Colonic mucosa (tissue), 4 donors: Measurements from ENCODE around the gene SMYD1. TPM values are rescaled to one million over a fixed set of nuclear protein-coding genes. Genes with fewer than 3 reads are reported as not detected.

Experiments used
- DNase-seq: peaks from one replicate; pipeline ENCODE4 v3.0.0-alpha.2; 2020
- H3K27ac ChIP-seq: fragments of 200-600 bp; one replicate; pipeline ENCODE4 v1.8.0; 2021
- H3K27me3 ChIP-seq: fragments of 200-600 bp; one replicate; pipeline ENCODE4 v1.8.0; 2021
- H3K36me3 ChIP-seq: fragments of 200-600 bp; one replicate; pipeline ENCODE4 v1.8.0; 2021
- H3K4me1 ChIP-seq: fragments of 200-600 bp; one replicate; pipeline ENCODE4 v1.8.0; 2021; ENCODE audit warnings: mild to moderate bottlenecking
- H3K4me3 ChIP-seq: fragments of 200-600 bp; one replicate; pipeline ENCODE4 v1.8.0; 2021
- H3K9ac ChIP-seq, 2 donors: one replicate each; pipeline ENCODE4 v1.7.0; 2013; ENCODE audit warnings: control low read depth in 2 of 2, low read depth in 2 of 2, low read length in 2 of 2
- H3K9me3 ChIP-seq: fragments of 200-600 bp; one replicate; pipeline ENCODE4 v1.8.0; 2021
- intact Hi-C: fragments of 100-400 bp; cut with DNase I; formaldehyde crosslinking; loops from one replicate; pipeline ENCODE4 v1.14.1; 2022
- total RNA-seq, 2 donors: library from RNA; stranded (reverse); fragmentation: NEBNext Ultra II Directional in 1 of 2; extraction: Animal tissue kit (Norgen Biotek cat#: 25700) in 1 of 2; gene quantifications; one replicate each; pipeline ENCODE4 v1.2.1, GENCODE V29; 2021
- TF ChIP-seq, protein P1 (sequence below): fragments of 200-600 bp; IDR thresholded peaks from one replicate; pipeline ENCODE4 v1.8.0; 2022; ENCODE audit warnings: antibody characterized with exemption, mild to moderate bottlenecking
- donor health status: healthy.
- donor health status: DM: no; HTN: no; CAD: no.
- donor health status: DM: no; HTN: no; CAD: no.

SMYD1 gene
- total RNA-seq, 2 donors from 2014 or later, result 1.9 TPM; not detected in 1

DNA sequence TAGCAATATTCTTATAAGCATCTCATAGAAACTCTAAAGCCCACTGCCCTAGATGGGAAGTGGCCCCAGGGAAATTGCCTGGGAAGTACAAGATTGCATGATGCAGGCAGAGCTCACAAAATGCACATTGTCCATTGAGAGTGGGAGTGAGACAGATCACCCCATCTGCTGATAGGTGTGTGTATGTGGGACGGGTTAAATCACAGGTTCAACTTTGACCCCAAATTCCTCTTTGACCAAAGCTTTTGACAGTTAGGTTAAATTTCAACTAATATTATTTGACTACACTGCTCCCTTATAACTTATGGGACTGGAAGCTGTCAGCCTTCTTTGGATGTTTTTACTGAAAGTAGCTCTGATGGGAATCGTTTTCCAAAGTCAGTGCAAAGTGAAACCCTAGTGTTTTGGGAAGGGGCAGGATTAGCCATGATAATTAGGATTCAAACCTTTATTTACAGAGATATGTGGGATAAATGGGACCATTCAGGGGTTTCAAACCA, 71.6 kb downstream of the SMYD1 start:
- TF ChIP-seq, protein P1, sequence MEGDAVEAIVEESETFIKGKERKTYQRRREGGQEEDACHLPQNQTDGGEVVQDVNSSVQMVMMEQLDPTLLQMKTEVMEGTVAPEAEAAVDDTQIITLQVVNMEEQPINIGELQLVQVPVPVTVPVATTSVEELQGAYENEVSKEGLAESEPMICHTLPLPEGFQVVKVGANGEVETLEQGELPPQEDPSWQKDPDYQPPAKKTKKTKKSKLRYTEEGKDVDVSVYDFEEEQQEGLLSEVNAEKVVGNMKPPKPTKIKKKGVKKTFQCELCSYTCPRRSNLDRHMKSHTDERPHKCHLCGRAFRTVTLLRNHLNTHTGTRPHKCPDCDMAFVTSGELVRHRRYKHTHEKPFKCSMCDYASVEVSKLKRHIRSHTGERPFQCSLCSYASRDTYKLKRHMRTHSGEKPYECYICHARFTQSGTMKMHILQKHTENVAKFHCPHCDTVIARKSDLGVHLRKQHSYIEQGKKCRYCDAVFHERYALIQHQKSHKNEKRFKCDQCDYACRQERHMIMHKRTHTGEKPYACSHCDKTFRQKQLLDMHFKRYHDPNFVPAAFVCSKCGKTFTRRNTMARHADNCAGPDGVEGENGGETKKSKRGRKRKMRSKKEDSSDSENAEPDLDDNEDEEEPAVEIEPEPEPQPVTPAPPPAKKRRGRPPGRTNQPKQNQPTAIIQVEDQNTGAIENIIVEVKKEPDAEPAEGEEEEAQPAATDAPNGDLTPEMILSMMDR, result no peak
- intact Hi-C loops, result no loop called here
- no peaks in the 10 kb centered on the region for H3K9me3 ChIP-seq
- no peaks in the 10 kb centered on the region for H3K36me3 ChIP-seq
- H3K27me3 ChIP-seq, result no peaks in the 10 kb centered on the region
- H3K4me3 ChIP-seq, result no peak overlapping the region
- no peaks in the 10 kb centered on the region for H3K4me1 ChIP-seq
- H3K27ac ChIP-seq, result peak overlapping the region; percentile 41
- H3K9ac ChIP-seq, result no peak overlapping the region
- no peak for DNase-seq

DNA sequence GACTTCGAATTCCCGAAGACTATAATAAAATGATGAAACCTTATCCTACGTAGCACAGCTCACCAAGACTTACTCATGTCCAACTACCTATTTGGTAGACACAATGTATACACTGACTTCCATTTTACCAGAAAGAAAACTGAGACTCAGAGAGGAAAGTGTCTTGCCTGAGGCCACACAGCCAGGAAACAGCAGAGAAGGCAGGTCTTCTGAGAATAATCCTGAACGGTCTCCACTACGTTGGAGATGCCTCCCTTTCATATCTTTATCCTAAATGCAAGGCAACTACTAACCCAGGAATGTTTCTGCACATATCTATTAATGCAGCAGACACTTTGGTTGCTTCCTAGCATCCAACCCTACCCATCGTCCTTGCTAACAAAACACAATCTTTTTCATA, 72.2 kb downstream of the SMYD1 start:
- intact Hi-C loops, result no loop called here
- Histone ChIP-seq H3K36me3 (no peaks in the 10 kb centered on the region), H3K27me3 (no peaks in the 10 kb centered on the region), H3K9me3 (no peaks in the 10 kb centered on the region), H3K4me3 (no peak overlapping the region), H3K4me1 (no peaks in the 10 kb centered on the region), H3K27ac (peak overlapping the region; percentile 41), H3K9ac (no peak overlapping the region)
- no peak for DNase-seq
- TF ChIP-seq, protein P1, result no peak

DNA sequence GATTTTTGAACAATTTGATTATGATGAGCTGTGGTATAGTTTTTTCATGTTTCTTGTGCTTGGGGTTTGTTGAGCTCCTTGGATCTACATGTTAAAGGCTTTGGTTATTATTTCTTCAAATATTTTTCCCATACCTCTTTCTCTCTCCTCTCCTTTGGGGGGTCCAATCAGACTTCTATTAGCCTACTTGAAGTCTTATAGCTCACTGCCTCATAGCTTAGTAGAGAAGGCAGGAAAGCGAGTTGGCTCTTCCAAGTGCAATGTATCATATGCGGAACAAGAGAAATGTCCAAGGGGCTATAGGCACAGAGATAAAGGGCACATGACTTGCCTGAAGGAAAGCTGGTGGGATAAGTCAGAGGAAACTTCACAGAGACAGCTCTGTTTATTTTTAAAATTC, 74.3 kb downstream of the SMYD1 start:
- Histone ChIP-seq H3K4me1 (no peaks in the 10 kb centered on the region), H3K4me3 (no peak overlapping the region), H3K36me3 (no peaks in the 10 kb centered on the region), H3K9me3 (no peaks in the 10 kb centered on the region), H3K9ac (no peak overlapping the region), H3K27ac (no peak overlapping the region), H3K27me3 (no peaks in the 10 kb centered on the region)
- no peak for DNase-seq
- intact Hi-C loops, result no loop called here
- TF ChIP-seq, protein P1, result no peak

DNA sequence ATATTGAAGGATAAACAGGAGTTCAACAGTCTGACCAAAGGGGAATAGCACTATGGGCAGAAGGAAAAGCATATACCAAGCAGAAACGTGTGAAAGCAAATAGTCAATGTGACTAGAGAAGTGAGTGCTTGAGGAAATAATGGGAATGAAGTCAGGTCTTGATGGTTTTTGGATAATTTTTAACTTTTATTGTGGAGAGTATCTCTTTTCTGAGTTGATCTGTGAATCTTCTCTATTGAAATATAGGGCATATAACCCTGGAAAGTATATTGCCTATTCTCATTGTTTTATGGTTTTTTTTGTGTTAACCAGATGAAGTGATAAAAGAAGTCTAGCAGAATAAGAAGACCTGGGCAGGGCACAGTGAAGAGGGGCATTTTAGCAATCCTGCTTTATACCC, 76.6 kb downstream of the SMYD1 start:
- Histone ChIP-seq H3K27me3 (no peaks in the 10 kb centered on the region), H3K4me3 (no peak overlapping the region), H3K27ac (peak overlapping the region; percentile 80), H3K36me3 (no peaks in the 10 kb centered on the region), H3K9ac (peak overlapping the region in 1 of 2 donors; percentile 56), H3K9me3 (peaks cover 5% of the 10 kb centered on the region), H3K4me1 (no peaks in the 10 kb centered on the region)
- intact Hi-C loops, result no loop called here
- no peak for DNase-seq
- TF ChIP-seq, protein P1, result no peak

DNA sequence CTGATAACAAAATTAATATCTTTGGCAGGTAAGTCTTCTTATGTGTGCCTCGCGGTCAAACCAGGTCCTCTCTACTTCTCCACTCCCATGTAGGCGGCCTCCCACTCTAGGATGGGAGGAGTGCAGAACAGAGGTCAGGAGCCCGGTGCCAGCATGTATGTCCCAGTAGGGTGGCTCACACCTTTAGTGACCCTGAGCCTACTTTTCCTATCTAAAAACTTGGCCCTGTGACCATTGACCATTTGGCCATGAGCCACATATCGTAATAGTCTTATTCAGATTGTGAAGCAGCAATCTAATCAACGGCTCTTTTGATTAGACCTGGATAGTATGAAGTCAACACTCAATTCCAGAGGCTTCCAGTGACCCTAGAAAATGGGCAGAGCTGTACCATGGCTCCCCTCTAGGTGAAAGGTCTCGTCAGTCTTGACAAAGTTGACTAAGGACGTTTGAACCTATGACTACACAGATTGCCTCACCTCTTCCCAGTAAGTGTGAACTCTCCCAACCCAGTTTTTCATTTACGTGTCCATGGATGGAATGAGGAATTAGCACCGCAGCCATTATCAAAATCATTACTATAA, 77.4 kb downstream of the SMYD1 start:
- Histone ChIP-seq H3K4me3 (no peak overlapping the region), H3K27ac (peak overlapping the region; percentile 80), H3K36me3 (no peaks in the 10 kb centered on the region), H3K4me1 (no peaks in the 10 kb centered on the region), H3K9ac (peak overlapping the region in 1 of 2 donors; percentile 65), H3K27me3 (no peaks in the 10 kb centered on the region), H3K9me3 (peaks cover 5% of the 10 kb centered on the region)
- intact Hi-C loops, result no loop called here
- TF ChIP-seq, protein P1, result no peak
- peak; percentile 87 for DNase-seq
